Activated CD8-positive, alpha-beta memory T cell treated with anti-CD3 and anti-CD28 coated beads, Interleukin-2, amount 10 ng/mL, durations not matched to agents 7 days and 5 days (primary cell): ENCODE data around the gene BIRC5. TPM values are rescaled to one million over a fixed set of nuclear protein-coding genes. Genes with fewer than 3 reads are reported as not detected.
A peak's percentile ranks its signal among the peaks of the same experiment; 100 is the strongest.
"Not testable (repeated sequence)": the region's sequence is repeated elsewhere in the genome, so short reads cannot be mapped to it uniquely, and the experiment has no call there.

Experiments used
- ATAC-seq: fragments of 150-1000 bp; cut with Tn5 transposase; one replicate; pipeline ENCODE4 v1.10.0; 2021; ENCODE audit warnings: moderate library complexity
- CTCF ChIA-PET: fragments of 350-600 bp; sonication (Branson Sonifier 250); formaldehyde crosslinking; loops from one replicate; lab custom pipeline; 2021; ENCODE audit warnings: antibody characterized with exemption; lab: Charles Lee
- DNase-seq: peaks from one replicate; pipeline ENCODE4 v3.0.0-alpha.2; 2020
- H3K27ac Mint-ChIP-seq: one replicate; pipeline ENCODE4 v1.8.0; 2021; ENCODE audit warnings: mild to moderate bottlenecking, mixed read lengths
- H3K27me3 Mint-ChIP-seq: one replicate; pipeline ENCODE4 v1.8.0; 2021; ENCODE audit warnings: mixed read lengths
- H3K36me3 Mint-ChIP-seq: one replicate; pipeline ENCODE4 v1.8.0; 2021; ENCODE audit warnings: mild to moderate bottlenecking, mixed read lengths
- H3K4me1 Mint-ChIP-seq: one replicate; pipeline ENCODE4 v1.8.0; 2021; ENCODE audit warnings: mixed read lengths
- H3K4me3 Mint-ChIP-seq: one replicate; pipeline ENCODE4 v1.8.0; 2021; ENCODE audit warnings: mild to moderate bottlenecking, moderate library complexity, mixed read lengths
- H3K9me3 Mint-ChIP-seq: one replicate; pipeline ENCODE4 v1.8.0; 2022; ENCODE audit warnings: low read depth, mixed read lengths
- total RNA-seq, 2 experiments: library from RNA; stranded (reverse); gene quantifications; one replicate each; pipeline ENCODE4 v1.2.3, GENCODE V29; 2021

BIRC5 gene
- total RNA-seq, 2 experiments from 2014 or later, result 87.7 to 93.0 TPM

DNA sequence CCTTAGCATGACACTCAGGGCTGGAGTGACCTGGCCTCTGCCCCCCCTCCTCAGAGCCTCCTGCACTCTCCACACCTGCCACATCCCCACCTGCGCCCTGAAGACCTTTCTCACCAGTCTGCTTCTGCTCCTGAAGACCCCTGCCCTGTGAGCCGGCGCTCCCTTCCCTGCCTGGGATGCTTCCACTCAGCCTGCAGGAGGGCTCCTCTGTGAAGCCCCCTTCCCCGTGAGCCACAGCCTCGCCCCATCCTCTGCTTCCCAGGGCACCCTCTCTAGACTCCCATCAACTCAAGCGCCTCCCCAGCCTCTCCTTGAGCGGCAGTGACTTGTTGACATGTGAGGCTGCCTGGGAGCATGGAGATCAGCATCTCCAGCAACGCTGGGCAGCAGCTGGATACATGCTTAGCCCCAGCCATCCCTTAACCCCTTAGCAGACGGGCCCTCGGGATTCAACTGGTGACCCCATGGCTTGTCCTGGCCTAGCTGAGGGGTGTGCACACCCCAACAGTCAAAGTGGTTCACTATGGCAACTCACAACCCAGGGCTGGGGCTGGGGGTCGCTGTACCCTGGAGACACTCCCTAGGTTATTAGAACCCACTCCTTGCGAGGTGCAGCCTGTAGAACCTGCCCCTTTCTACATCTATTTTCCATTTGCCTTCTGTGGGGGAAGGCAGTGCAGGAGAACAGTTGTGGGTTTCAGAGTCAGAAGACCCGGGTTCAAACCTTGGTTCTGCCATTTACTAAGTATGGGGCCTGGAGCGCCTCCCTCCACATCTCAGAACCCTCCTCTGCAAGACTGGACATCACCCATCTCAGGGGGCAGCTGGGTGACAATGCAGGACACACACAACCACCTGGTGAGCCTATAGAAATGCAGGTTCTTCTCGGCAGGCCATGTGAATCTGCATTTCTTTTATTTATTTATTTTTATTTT lies 38.9 kb downstream of the BIRC5 start:
- no peaks in the 10 kb centered on the region for H3K9me3 Mint-ChIP-seq
- no peaks in the 10 kb centered on the region for H3K36me3 Mint-ChIP-seq
- peak overlapping the region; percentile 48 for H3K4me3 Mint-ChIP-seq
- ATAC-seq, result no peak
- H3K27me3 Mint-ChIP-seq, result peaks cover 8% of the 10 kb centered on the region
- peaks cover 35% of the 10 kb centered on the region for H3K4me1 Mint-ChIP-seq
- peak overlapping the region; percentile 56 for H3K27ac Mint-ChIP-seq
- CTCF ChIA-PET, result interaction anchor here (1.0 to 4.8 kb wide), 9 partner anchors 8 to 234 kb away, joined by 3 to 52 read pairs (median 6); no protein-coding TSS in a partner anchor
- DNase-seq, result no peak

DNA sequence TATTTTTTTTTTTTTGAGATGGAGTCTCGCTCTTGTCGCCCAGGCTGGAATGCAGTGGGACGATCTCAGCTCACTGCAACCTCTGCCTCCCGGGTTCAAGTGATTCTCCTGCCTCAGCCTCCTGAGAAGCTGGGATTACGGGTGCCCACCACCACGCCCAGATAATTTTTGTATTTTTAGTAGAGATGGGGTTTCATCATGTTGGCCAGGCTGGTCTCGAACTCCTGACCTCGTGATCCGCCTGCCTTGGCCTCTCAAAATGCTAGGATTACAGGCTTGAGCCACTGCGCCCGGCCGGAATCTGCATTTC lies 39.5 kb downstream of the BIRC5 start:
- DNase-seq, CTCF ChIA-PET, H3K27ac Mint-ChIP-seq, ATAC-seq, H3K9me3 Mint-ChIP-seq, H3K36me3 Mint-ChIP-seq: not testable (repeated sequence)
- Mint-ChIP-seq H3K4me1 (peaks cover 40% of the 10 kb centered on the region), H3K4me3 (peak overlapping the region; percentile 69), H3K27me3 (peaks cover 10% of the 10 kb centered on the region)

DNA sequence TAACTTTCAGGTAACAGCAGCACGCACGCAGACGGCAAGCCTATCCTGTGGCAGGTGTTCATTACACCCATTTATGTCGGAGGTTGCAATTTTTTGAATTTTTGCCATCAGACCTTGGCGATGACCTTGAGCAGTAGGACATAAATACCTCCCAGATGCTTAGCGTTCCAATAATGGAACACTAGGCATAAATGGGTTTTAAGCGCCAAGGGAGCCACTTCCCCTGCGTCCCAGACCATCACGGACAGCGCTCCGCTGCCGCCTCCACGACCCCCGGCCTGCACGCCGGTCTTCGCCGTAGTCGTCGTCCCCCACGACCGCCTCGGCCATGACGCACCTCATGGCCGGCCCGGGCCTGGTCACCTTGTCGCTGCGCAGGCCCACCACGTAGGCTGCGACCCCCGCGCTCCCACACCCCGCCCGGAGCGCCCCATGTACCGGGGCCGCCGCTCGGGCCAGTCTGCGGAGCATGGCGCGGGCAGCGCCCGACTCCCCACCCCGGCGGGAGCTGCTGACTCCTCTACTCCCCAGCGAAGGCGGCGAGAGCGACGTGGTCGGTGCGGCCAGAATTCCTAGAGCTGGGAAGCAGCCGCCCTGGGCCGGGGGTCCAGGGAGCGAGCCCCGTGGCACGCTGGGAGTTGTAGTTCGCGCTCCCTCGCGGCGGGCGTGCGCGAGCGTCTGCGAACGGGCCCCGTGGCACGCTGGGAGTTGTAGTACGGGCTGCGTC lies 40.1 kb downstream of the BIRC5 start:
- H3K4me3 Mint-ChIP-seq, result peak overlapping the region; percentile 69
- H3K36me3 Mint-ChIP-seq, result no peaks in the 10 kb centered on the region
- peak overlapping the region; percentile 65 for H3K27ac Mint-ChIP-seq
- H3K9me3 Mint-ChIP-seq, result no peaks in the 10 kb centered on the region
- peaks cover 10% of the 10 kb centered on the region for H3K27me3 Mint-ChIP-seq
- peaks cover 40% of the 10 kb centered on the region for H3K4me1 Mint-ChIP-seq
- peak; percentile 88 for DNase-seq
- CTCF ChIA-PET, result interaction anchor here (1.0 to 1.8 kb wide), 4 partner anchors 9 to 168 kb away, joined by 3 to 7 read pairs (median 4); no protein-coding TSS in a partner anchor
- ATAC-seq, result peak; percentile 73

DNA sequence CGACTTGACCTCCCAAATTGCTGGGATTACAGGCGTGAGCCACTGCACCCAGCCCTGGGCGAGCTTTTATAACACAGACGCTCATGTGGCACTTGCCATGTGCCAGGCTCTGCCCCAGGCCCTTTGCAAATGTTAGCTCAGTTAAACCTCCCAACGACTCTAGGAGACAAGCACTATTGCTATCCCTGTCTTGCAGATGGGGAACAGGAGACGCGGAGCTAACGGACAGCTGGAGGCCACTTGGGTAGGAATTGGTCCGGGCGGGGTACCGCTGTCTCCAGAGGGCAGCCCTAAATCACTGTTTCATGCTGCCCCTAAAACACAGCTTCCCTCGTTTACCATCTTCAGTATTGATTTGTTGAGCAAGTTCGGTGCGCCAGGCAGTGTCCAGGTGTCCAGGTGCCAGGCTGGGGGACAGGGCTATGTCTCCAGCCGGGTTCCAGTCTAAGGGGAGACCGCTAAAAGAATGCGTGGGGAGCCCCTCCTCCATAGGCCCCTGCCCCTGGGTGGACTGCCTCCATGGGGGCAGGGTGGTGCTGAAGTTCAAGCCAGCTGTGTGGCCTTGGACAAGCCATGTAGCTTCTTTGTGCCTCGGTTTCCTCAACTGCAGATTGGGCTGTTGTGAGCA lies 41.1 kb downstream of the BIRC5 start:
- CTCF ChIA-PET, result interaction anchor here (1.0 to 1.8 kb wide), 4 partner anchors 8 to 167 kb away, joined by 3 to 7 read pairs (median 4); no protein-coding TSS in a partner anchor
- H3K36me3 Mint-ChIP-seq, result no peaks in the 10 kb centered on the region
- H3K27ac Mint-ChIP-seq, result no peak overlapping the region
- H3K27me3 Mint-ChIP-seq, result peaks cover 7% of the 10 kb centered on the region
- DNase-seq, result no peak
- no peaks in the 10 kb centered on the region for H3K9me3 Mint-ChIP-seq
- H3K4me3 Mint-ChIP-seq, result no peak overlapping the region
- H3K4me1 Mint-ChIP-seq, result peaks cover 44% of the 10 kb centered on the region
- no peak for ATAC-seq

DNA sequence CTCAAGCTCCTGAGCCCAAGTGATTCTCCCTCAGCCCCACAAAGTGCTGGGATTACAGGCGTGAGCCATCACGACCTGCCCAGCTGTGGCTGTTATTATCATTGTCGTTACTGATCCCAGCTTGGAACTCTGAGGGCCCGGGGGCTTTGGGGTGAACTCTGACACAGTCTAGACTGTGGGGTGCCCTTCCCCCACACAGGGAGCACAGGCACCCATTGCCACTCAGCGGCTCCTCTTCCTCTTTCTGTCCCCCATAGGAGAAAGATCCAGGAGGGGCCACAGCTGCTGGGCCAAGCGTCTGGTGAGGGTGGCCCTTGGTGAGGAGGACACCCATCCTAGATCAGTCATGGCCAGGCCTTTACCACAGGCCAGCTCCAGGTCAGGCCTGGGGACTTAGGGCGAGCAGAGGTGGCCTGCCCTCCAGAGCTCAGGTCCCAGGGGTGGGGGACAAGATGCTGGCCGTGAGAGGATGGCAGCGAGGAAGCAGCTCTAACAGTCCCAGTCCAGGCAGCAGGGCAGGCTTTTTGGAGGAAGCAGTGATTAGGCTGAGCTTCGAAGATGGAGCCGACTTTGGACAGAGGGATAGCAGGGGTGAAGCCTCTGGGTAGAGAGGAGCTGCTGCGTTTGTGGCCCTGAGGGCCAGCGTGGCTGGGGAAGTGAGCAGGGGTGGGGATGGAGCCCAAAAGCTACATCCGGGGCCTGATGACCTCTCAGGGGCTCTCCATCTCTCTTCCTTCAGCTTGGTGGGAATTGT lies 42.1 kb downstream of the BIRC5 start:
- H3K4me3 Mint-ChIP-seq, result no peak overlapping the region
- no peak for ATAC-seq
- H3K4me1 Mint-ChIP-seq, result peaks cover 38% of the 10 kb centered on the region
- no peaks in the 10 kb centered on the region for H3K36me3 Mint-ChIP-seq
- CTCF ChIA-PET, result interaction anchor here (1.3 to 1.8 kb wide), 2 partner anchors 143 to 166 kb away, joined by 3 to 7 read pairs; no protein-coding TSS in a partner anchor
- no peak for DNase-seq
- H3K27ac Mint-ChIP-seq, result no peak overlapping the region
- peaks cover 4% of the 10 kb centered on the region for H3K27me3 Mint-ChIP-seq
- no peaks in the 10 kb centered on the region for H3K9me3 Mint-ChIP-seq

DNA sequence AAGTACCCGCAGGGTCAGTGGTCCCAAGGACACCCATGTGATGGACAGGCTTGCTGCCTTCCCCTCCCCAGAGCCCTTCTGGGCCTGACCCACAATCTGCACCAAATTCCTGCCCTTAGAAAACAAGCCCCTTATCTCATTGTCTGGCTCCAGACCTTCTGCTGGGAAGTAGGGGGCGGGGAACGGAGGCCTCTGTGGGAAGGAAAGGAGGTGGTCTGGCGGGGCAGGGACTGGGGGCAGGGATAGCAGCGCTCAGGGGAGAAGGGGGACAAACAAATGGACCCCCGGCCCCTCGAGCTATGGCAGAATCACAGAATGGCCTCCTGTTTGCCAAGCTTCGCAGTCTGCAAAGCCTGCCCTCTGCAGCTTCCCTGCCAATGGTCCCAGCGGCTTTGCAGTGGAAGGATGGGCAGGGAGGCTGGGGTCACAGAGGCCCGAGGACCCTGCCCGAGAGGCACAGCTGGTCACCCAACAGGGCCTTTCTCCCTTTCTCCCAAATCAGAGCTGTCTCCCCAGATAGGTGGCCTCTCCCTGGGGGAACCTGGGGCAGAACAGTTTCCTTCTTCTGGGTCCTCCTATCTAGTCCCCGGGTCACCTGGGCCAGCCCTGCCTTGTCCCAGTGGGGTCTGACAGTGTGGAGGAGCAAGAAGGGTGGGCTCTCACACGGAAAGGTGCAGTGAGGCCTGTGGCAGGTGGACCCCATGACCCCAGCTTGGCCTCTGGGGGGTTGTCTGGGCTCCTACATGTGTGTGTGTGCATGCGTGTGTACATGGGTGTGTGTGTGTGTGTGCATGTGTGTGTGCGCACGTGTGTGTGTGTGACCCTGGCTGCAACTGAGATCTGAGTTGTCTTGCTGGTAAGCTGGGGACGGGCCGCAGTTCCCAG lies 42.9 kb downstream of the BIRC5 start:
- peaks cover 4% of the 10 kb centered on the region for H3K27me3 Mint-ChIP-seq
- no peak for DNase-seq
- H3K36me3 Mint-ChIP-seq, result no peaks in the 10 kb centered on the region
- no peak overlapping the region for H3K27ac Mint-ChIP-seq
- CTCF ChIA-PET, result interaction anchor here (1.1 to 1.3 kb wide), 2 partner anchors 11 to 144 kb away, joined by 3 read pairs; no protein-coding TSS in a partner anchor
- no peaks in the 10 kb centered on the region for H3K9me3 Mint-ChIP-seq
- H3K4me1 Mint-ChIP-seq, result peaks cover 29% of the 10 kb centered on the region
- no peak for ATAC-seq
- no peak overlapping the region for H3K4me3 Mint-ChIP-seq

DNA sequence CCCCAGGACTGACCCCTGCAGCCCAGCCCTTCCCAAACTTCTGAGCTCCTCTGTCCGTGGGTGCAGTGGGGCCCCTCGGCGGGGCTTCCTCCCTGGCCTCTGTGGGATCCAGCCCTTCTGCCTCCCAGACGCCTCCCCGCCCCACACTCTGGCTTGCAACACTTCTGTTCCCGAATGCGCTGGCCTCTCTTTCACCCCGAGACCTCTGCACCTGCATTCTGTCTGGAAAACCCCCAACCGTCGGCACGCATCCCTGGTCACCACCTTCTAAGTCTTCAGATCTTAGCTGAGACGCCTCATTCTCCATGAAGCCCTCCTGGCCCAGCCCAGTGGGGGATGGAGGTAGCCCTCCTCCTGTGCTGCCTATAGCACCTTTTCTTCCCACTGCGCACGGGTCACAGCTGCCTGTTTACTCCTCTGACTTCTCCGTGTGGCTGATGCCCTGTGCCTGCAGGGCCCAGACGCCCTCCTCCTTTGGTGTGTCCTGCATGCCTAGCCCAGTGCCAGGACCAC lies 43.8 kb downstream of the BIRC5 start:
- ATAC-seq (no peak), DNase-seq (no peak)
- Mint-ChIP-seq H3K4me3 (no peak overlapping the region), H3K36me3 (no peaks in the 10 kb centered on the region), H3K27me3 (peaks cover 4% of the 10 kb centered on the region), H3K27ac (no peak overlapping the region), H3K9me3 (no peaks in the 10 kb centered on the region), H3K4me1 (peaks cover 22% of the 10 kb centered on the region)
- CTCF ChIA-PET, result interaction anchor here (1.1 to 2.1 kb wide), 3 partner anchors 11 to 173 kb away, joined by 3 to 6 read pairs (median 5); no protein-coding TSS in a partner anchor

DNA sequence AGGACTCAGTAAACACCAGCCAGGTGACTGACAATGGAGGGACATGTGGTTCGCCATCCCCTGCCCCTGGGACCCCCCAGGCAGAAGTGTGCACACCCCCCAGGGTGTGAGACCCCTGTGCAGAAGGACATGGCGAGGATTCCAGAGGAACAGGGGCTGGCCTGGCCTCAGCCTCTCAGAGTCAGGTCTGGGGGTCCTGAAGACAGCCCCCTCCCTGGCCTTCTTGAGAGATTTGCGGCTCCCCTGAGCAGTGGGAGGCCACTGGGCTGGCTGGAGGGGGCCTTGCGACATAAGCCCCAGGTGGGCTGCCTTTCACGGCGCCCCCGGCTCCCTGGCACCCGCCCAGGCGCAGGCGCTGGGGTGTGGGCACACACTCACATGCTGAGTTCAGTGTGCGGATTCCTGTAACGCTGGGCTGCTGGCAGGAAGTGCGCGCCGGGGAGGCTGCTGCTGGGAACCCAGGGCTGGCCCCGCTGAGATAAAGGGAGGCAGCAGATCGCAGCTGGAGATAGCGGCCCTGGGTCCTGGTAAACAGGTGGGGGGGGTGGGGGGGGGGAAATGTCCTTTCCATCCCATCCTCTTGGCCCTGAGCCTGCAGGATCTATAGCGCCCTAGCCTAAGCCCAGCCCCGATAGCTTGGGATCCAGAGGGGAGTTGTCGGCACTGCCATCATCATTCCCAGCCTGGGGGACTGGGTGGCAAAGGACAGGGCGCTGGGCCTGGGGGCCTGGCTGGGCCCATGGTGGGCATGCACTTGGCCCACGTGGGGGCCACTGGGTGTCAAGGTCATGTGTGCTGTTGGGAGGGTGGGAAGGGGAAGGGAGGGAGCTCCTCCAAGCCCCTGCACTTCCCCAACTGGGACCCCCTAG lies 44.5 kb downstream of the BIRC5 start:
- no peaks in the 10 kb centered on the region for H3K9me3 Mint-ChIP-seq
- no peak overlapping the region for H3K27ac Mint-ChIP-seq
- CTCF ChIA-PET, result interaction anchor here (0.9 to 2.1 kb wide), 5 partner anchors 9 to 380 kb away, joined by 3 to 6 read pairs (median 3); no protein-coding TSS in a partner anchor
- peaks cover 20% of the 10 kb centered on the region for H3K4me1 Mint-ChIP-seq
- DNase-seq, result peak; percentile 74
- H3K4me3 Mint-ChIP-seq, result no peak overlapping the region
- H3K36me3 Mint-ChIP-seq, result no peaks in the 10 kb centered on the region
- H3K27me3 Mint-ChIP-seq, result peaks cover 4% of the 10 kb centered on the region
- ATAC-seq, result peak; percentile 64

DNA sequence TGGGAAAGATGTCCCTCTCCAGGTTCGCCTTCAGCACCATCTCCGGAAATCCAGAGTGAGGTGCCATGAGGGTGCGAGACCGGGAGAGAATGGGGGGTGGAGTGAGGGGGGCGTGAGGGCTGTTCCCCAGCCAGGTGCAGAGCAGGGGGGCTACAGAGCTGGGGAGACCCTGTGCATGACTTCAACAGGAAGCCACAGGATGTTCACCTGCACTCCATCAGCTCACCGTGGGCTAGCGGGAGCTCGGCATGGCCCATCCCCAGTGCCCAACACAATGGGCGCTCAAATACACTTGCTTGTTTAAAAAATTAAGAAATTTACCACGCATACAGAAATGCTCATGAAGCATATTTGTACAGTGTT lies 45.1 kb downstream of the BIRC5 start:
- H3K4me3 Mint-ChIP-seq, result no peak overlapping the region
- CTCF ChIA-PET, result interaction anchor here (0.9 to 2.1 kb wide), 5 partner anchors 8 to 380 kb away, joined by 3 to 6 read pairs (median 4); no protein-coding TSS in a partner anchor
- peaks cover 18% of the 10 kb centered on the region for H3K4me1 Mint-ChIP-seq
- ATAC-seq (no peak), DNase-seq (no peak)
- no peak overlapping the region for H3K27ac Mint-ChIP-seq
- no peaks in the 10 kb centered on the region for H3K9me3 Mint-ChIP-seq
- no peaks in the 10 kb centered on the region for H3K36me3 Mint-ChIP-seq
- peaks cover 4% of the 10 kb centered on the region for H3K27me3 Mint-ChIP-seq

DNA sequence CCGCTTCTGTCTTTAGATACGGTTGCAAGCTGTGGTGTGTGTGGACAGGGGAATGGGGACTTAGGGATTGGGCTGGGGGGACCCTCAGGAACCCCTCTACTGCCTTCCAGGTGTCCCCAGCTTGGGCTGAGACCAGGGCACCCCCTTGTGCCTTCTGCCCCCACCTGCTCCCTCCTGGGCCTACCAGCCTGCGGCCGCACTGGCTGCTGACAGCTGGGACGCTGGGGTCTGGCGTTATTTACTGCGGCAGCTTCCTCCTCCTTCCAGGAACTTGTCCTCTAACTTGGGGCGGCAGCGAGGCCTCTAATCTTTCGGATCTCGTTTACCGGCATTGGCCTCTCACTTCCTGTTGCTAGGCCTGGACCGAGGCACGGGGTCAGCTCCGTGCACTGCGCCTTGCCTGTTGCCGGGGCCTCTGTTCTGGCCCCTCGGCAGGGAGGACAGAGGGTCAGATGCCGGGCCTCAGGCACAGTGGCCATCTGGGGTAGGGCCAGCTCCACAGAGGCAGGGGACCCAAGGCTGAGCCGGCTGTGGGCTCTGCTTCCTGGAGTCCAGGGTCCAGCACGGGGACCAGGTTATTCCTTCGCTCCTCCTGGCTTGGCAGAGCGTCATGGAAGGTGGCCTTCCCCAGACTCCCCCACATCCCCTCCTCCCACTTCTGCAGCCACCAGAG lies 49.1 kb downstream of the BIRC5 start:
- no peaks in the 10 kb centered on the region for H3K9me3 Mint-ChIP-seq
- CTCF ChIA-PET, result interaction anchor here (1.4 to 1.8 kb wide), 3 partner anchors 8 to 11 kb away, joined by 4 to 5 read pairs (median 5); no protein-coding TSS in a partner anchor
- no peaks in the 10 kb centered on the region for H3K27me3 Mint-ChIP-seq
- H3K4me3 Mint-ChIP-seq, result no peak overlapping the region
- DNase-seq (no peak), ATAC-seq (no peak)
- H3K36me3 Mint-ChIP-seq, result no peaks in the 10 kb centered on the region
- H3K4me1 Mint-ChIP-seq, result peaks cover 11% of the 10 kb centered on the region
- H3K27ac Mint-ChIP-seq, result no peak overlapping the region
